ENCODE results near the gene BLVRB.
"Not testable (repeated sequence)": the region's sequence is repeated elsewhere in the genome, so short reads cannot be mapped to it uniquely, and the experiment has no call there.

Gene BLVRB

DNA sequence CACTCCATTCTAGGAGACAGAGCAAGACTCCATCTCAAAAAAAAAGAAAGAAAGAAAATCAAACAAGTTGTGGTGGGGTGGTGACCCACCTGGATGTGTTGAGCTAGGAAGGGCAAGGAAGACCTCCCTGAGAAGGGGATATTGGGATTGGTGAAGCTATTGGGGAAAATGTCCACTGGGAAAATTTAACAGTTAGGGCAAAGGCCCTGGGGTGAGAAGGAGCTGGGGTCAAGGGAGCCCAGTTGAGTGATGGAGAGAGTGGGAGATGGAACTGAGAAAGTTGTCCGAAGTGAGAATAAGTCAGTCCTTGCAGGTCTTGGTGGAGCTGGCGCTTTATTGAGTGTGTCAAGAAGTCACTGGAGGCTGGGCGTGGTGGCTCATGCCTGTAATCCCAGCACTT, 27.3 kb downstream of the BLVRB start:
- H3K27me3 ChIP-seq (replicated peaks; ENCODE audit: insufficient read depth, low read length): no peaks in the 10 kb centered on the region
- no peak overlapping the region for H3K9ac ChIP-seq (ENCODE audit: low read length)
- H3F3A ChIP-seq (ENCODE audit: insufficient read depth, low read length): 0 out of 2 replicates have a peak, but pooled peaks cover 9% of the 10 kb centered on the region
- H3K79me2 ChIP-seq (ENCODE audit: low read length): peaks cover 14% of the 10 kb centered on the region
- H3K4me3 ChIP-seq (ENCODE audit: low read length): no peak overlapping the region
- H3K9me3 ChIP-seq (replicated peaks; ENCODE audit: insufficient read depth, low read length): no peaks in the 10 kb centered on the region
- H3K4me2 ChIP-seq (ENCODE audit: low read depth, low read length): no peak overlapping the region
- no peaks in the 10 kb centered on the region for H4K20me1 ChIP-seq (ENCODE audit: insufficient read depth, low read length)
- no peak for DNase-seq
- no peak overlapping the region for H3K27ac ChIP-seq (ENCODE audit: low read length)
- H3K9me2 ChIP-seq (replicated peaks; ENCODE audit: insufficient read depth, low read length): no peaks in the 10 kb centered on the region
- no peaks in the 10 kb centered on the region for H3K36me3 ChIP-seq (replicated peaks; ENCODE audit: insufficient read depth, low read length)
- no peak overlapping the region for H2AFZ ChIP-seq (ENCODE audit: low read length)
- peaks cover 9% of the 10 kb centered on the region; the same call in 1 of the 2 replicates for H3K4me1 ChIP-seq (ENCODE audit: low read length)
- no peak for TF ChIP-seq CTCF (IDR thresholded peaks at IDR 0.05; ENCODE audit: low read length)
- TF ChIP-seq EZH2 (optimal IDR thresholded peaks at IDR 0.05; ENCODE audit: low read depth, low read length): no peak
- no peak for TF ChIP-seq EZH2phosphoT487 (IDR thresholded peaks at IDR 0.05; ENCODE audit: low read length)

- H3K27me3 ChIP-seq (replicated peaks; ENCODE audit: insufficient read depth, low read length): no peaks in the 10 kb centered on the region
- peak overlapping the region; percentile 29; the same call in 1 of the 2 replicates for H3K27ac ChIP-seq (ENCODE audit: low read length)
- H4K20me1 ChIP-seq (ENCODE audit: insufficient read depth, low read length): no peaks in the 10 kb centered on the region
- TF ChIP-seq EZH2phosphoT487 (IDR thresholded peaks at IDR 0.05; ENCODE audit: low read length): no peak
- TF ChIP-seq CTCF (IDR thresholded peaks at IDR 0.05; ENCODE audit: low read length): no peak
- no peak for TF ChIP-seq EZH2 (optimal IDR thresholded peaks at IDR 0.05; ENCODE audit: low read depth, low read length)
- peak overlapping the region; percentile 64 for H3K4me2 ChIP-seq (ENCODE audit: low read depth, low read length)
- peak overlapping the region; percentile 59; the same call in 1 of the 2 replicates for H3K9ac ChIP-seq (ENCODE audit: low read length)
- peaks cover 5% of the 10 kb centered on the region; the same call in 1 of the 2 replicates for H3K4me1 ChIP-seq (ENCODE audit: low read length)
- peak overlapping the region; percentile 55; the same call in 1 of the 2 replicates for H3K4me3 ChIP-seq (ENCODE audit: low read length)
- peak overlapping the region; percentile 72 for H2AFZ ChIP-seq (ENCODE audit: low read length)
- no peaks in the 10 kb centered on the region for H3K9me2 ChIP-seq (replicated peaks; ENCODE audit: insufficient read depth, low read length)
- H3K36me3 ChIP-seq (replicated peaks; ENCODE audit: insufficient read depth, low read length): no peaks in the 10 kb centered on the region
- H3K9me3 ChIP-seq (replicated peaks; ENCODE audit: insufficient read depth, low read length): no peaks in the 10 kb centered on the region
- no peaks in the 10 kb centered on the region for H3K79me2 ChIP-seq (ENCODE audit: low read length)
- H3F3A ChIP-seq (ENCODE audit: insufficient read depth, low read length): 0 out of 2 replicates have a peak, but pooled peaks cover 10% of the 10 kb centered on the region
- DNase-seq: peak; percentile 52
These were observed 31.9 kb downstream of the BLVRB start for GRCh38 chr19:40433391-40434216.

DNA sequence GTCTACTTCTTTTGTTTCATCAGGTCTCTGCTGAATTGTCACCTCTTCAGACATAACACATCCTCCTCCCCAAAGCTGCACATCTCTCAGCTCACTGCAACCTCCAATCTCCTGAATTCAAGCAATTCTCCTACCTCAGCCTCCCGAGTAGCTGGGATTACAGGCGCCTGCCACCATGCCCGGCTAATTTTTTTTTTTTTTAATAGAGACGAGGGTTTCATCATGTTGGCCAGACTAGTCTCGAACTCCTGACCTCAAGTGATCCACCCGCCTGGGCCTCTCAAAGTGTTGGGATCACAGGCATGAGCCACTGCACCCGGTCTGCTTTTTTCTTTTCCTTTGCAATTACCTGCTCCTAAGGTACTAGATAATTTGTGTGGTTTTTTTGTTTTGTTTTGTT, 32.8 kb downstream of the BLVRB start:
- not testable (repeated sequence) for H2AFZ ChIP-seq (ENCODE audit: low read length); H3K4me3 ChIP-seq (ENCODE audit: low read length); H3K36me3 ChIP-seq (replicated peaks; ENCODE audit: insufficient read depth, low read length); H3K4me1 ChIP-seq (ENCODE audit: low read length); H3K9me3 ChIP-seq (replicated peaks; ENCODE audit: insufficient read depth, low read length); H3K9ac ChIP-seq (ENCODE audit: low read length); DNase-seq; H3K27ac ChIP-seq (ENCODE audit: low read length); H4K20me1 ChIP-seq (ENCODE audit: insufficient read depth, low read length); H3K9me2 ChIP-seq (replicated peaks; ENCODE audit: insufficient read depth, low read length); H3K27me3 ChIP-seq (replicated peaks; ENCODE audit: insufficient read depth, low read length); H3K79me2 ChIP-seq (ENCODE audit: low read length); H3K4me2 ChIP-seq (ENCODE audit: low read depth, low read length)
- 0 out of 2 replicates have a peak, but pooled peaks cover 10% of the 10 kb centered on the region for H3F3A ChIP-seq (ENCODE audit: insufficient read depth, low read length)

DNA sequence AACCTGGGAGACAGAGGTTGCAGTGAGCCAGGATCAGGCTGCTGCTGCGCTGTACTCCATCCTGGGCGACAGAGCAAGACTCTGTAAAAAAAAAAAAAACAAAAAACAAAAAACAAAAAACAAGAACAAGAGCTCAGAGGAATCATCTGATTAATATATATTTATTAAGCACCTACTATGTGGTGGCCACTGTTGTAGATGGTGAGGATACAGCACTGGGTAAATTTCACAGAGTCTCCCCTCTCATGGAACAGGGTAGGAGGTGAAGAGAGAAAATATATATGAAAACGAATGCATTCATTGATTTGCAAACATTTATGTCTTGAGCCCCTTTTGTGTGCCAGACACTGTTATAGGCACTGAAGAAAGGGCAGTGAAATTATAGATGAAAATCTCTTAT, 33.8 kb downstream of the BLVRB start:
- no peak overlapping the region for H3K9ac ChIP-seq (ENCODE audit: low read length)
- no peaks in the 10 kb centered on the region for H3K36me3 ChIP-seq (replicated peaks; ENCODE audit: insufficient read depth, low read length)
- 0 out of 2 replicates have a peak, but pooled peaks cover 10% of the 10 kb centered on the region for H3F3A ChIP-seq (ENCODE audit: insufficient read depth, low read length)
- no peaks in the 10 kb centered on the region for H3K9me3 ChIP-seq (replicated peaks; ENCODE audit: insufficient read depth, low read length)
- H3K27me3 ChIP-seq (replicated peaks; ENCODE audit: insufficient read depth, low read length): no peaks in the 10 kb centered on the region
- no peaks in the 10 kb centered on the region for H3K9me2 ChIP-seq (replicated peaks; ENCODE audit: insufficient read depth, low read length)
- no peak overlapping the region for H3K4me3 ChIP-seq (ENCODE audit: low read length)
- no peak overlapping the region for H2AFZ ChIP-seq (ENCODE audit: low read length)
- H3K79me2 ChIP-seq (ENCODE audit: low read length): no peaks in the 10 kb centered on the region
- H3K27ac ChIP-seq (ENCODE audit: low read length): no peak overlapping the region
- H4K20me1 ChIP-seq (ENCODE audit: insufficient read depth, low read length): no peaks in the 10 kb centered on the region
- peaks cover 5% of the 10 kb centered on the region; the same call in 1 of the 2 replicates for H3K4me1 ChIP-seq (ENCODE audit: low read length)
- TF ChIP-seq EZH2phosphoT487 (IDR thresholded peaks at IDR 0.05; ENCODE audit: low read length): no peak
- no peak for TF ChIP-seq CTCF (IDR thresholded peaks at IDR 0.05; ENCODE audit: low read length)
- TF ChIP-seq EZH2 (optimal IDR thresholded peaks at IDR 0.05; ENCODE audit: low read depth, low read length): no peak
- H3K4me2 ChIP-seq (ENCODE audit: low read depth, low read length): no peak overlapping the region
- DNase-seq: no peak

DNA sequence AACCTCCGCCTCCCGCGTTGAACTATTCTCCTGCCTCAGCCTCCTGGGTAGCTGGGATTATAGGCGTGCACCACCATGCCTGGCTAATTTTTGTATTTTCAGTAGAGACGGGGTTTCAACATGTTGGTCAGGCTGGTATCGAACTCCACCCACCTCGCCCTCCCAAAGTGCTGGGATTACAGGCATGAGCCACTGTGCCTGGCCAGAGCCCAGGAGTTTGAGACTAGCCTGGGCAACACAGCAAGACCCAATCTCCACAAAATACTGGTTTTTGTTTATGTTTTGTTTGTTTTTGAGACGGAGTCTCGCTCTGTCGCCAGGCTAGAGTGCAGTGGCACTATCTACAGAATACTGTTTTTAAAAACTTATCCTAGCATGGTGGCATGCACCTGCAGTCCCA, 35.3 kb downstream of the BLVRB start:
- not testable (repeated sequence) for H3K27ac ChIP-seq (ENCODE audit: low read length); H3K27me3 ChIP-seq (replicated peaks; ENCODE audit: insufficient read depth, low read length); H3K36me3 ChIP-seq (replicated peaks; ENCODE audit: insufficient read depth, low read length); H4K20me1 ChIP-seq (ENCODE audit: insufficient read depth, low read length); H2AFZ ChIP-seq (ENCODE audit: low read length); H3K79me2 ChIP-seq (ENCODE audit: low read length); H3K4me1 ChIP-seq (ENCODE audit: low read length); H3K4me3 ChIP-seq (ENCODE audit: low read length); H3K9ac ChIP-seq (ENCODE audit: low read length); H3K4me2 ChIP-seq (ENCODE audit: low read depth, low read length); DNase-seq; H3K9me2 ChIP-seq (replicated peaks; ENCODE audit: insufficient read depth, low read length); H3K9me3 ChIP-seq (replicated peaks; ENCODE audit: insufficient read depth, low read length)
- H3F3A ChIP-seq (ENCODE audit: insufficient read depth, low read length): 0 out of 2 replicates have a peak, but pooled peaks cover 10% of the 10 kb centered on the region
